ENCODE data around the gene SMYD1.

SMYD1 gene

GRCh38 chr2:88123975-88124917 is 56.6 kb downstream of the SMYD1 start:
- no peak for DNase-seq

- no peak for DNase-seq
These were observed 57.8 kb downstream of the SMYD1 start for GRCh38 chr2:88125344-88125923.

GRCh38 chr2:88125924-88126771 is 58.5 kb downstream of the SMYD1 start:
- no peak for DNase-seq

GRCh38 chr2:88126772-88127637 is 59.4 kb downstream of the SMYD1 start:
- DNase-seq = no peak

- DNase-seq = no peak
These were observed 59.9 kb downstream of the SMYD1 start for GRCh38 chr2:88127638-88127887.

- no peak for DNase-seq
These were observed 60.4 kb downstream of the SMYD1 start, which contains the start of gene FABP1 for GRCh38 chr2:88127888-88128653. FABP1 (minus strand) TSS chr2:88128062; CDS start chr2:88128017, 45 bp downstream.

GRCh38 chr2:88128654-88129312 is 61.2 kb downstream of the SMYD1 start:
- DNase-seq = no peak

GRCh38 chr2:88129313-88129959 is 61.8 kb downstream of the SMYD1 start:
- no peak for DNase-seq

GRCh38 chr2:88131201-88131998 is 63.8 kb downstream of the SMYD1 start:
- no peak for DNase-seq

- DNase-seq = no peak
These were observed 64.4 kb downstream of the SMYD1 start for GRCh38 chr2:88131999-88132368.

GRCh38 chr2:88133875-88134274 is 66.2 kb downstream of the SMYD1 start:
- DNase-seq = no peak

- no peak for DNase-seq
These were observed 69.2 kb downstream of the SMYD1 start for GRCh38 chr2:88136817-88137216.

- no peak for DNase-seq
These were observed 70.2 kb downstream of the SMYD1 start for GRCh38 chr2:88137833-88138232.

GRCh38 chr2:88139203-88139702 is 71.6 kb downstream of the SMYD1 start:
- DNase-seq = no peak

- no peak for DNase-seq
These were observed 72.2 kb downstream of the SMYD1 start for GRCh38 chr2:88139804-88140203.

- no peak for DNase-seq
These were observed 74.3 kb downstream of the SMYD1 start for GRCh38 chr2:88141952-88142351.

GRCh38 chr2:88144271-88144670 is 76.6 kb downstream of the SMYD1 start:
- no peak for DNase-seq

GRCh38 chr2:88144914-88145497 is 77.4 kb downstream of the SMYD1 start:
- no peak for DNase-seq

- no peak for DNase-seq
These were observed 79.0 kb downstream of the SMYD1 start for GRCh38 chr2:88146590-88146989.

Measured in activated T-cell treated with anti-CD3 and anti-CD28 coated beads for 4 hours (primary cell).